Hematopoietic multipotent progenitor cell treated with erythropoietin and hydrocortisone succinate and interleukin-3 and kit ligand, for 4 days (in vitro differentiated cells): ENCODE results near the gene SLC16A10.
"Not testable (repeated sequence)": the region's sequence is repeated elsewhere in the genome, so short reads cannot be mapped to it uniquely, and the experiment has no call there.

ENCODE experiments used
- DNase-seq: peaks from one replicate; pipeline ENCODE4 v3.0.0-alpha.2; 2015

The SLC16A10 gene

GRCh38 chr6:111087106-111087835, at the start of gene SLC16A10:
Gene SLC16A10, plus strand, starts transcription at chr6:111087503. Its CDS starts 250 bp downstream, at chr6:111087753.
- DNase-seq, result peak; percentile 91

- no peak for DNase-seq
These were observed 48.6 kb upstream of the SLC16A10 start for GRCh38 chr6:111038534-111039252.

GRCh38 chr6:111041917-111042316, 45.4 kb upstream of the SLC16A10 start:
- DNase-seq, result no peak

- no peak for DNase-seq
These were observed 40.1 kb upstream of the SLC16A10 start for GRCh38 chr6:111047244-111047643.

- no peak for DNase-seq
These were observed 36.9 kb upstream of the SLC16A10 start for GRCh38 chr6:111050261-111051023.

GRCh38 chr6:111052171-111052570, 35.1 kb upstream of the SLC16A10 start:
- DNase-seq, result no peak

- peak; percentile 74 for DNase-seq
These were observed 30.1 kb upstream of the SLC16A10 start for GRCh38 chr6:111057074-111057752.

- no peak for DNase-seq
These were observed 25.8 kb upstream of the SLC16A10 start for GRCh38 chr6:111061508-111061907.

- DNase-seq, result not testable (repeated sequence)
These were observed 25.3 kb upstream of the SLC16A10 start for GRCh38 chr6:111061985-111062384.

- DNase-seq, result not testable (repeated sequence)
These were observed 24.4 kb upstream of the SLC16A10 start for GRCh38 chr6:111062860-111063259.

- DNase-seq, result no peak
These were observed 19.0 kb upstream of the SLC16A10 start for GRCh38 chr6:111068109-111068865.

- peak; percentile 78 for DNase-seq
These were observed 18.5 kb upstream of the SLC16A10 start for GRCh38 chr6:111068866-111069234.

GRCh38 chr6:111069382-111070104, 17.8 kb upstream of the SLC16A10 start:
- DNase-seq, result no peak

GRCh38 chr6:111070105-111071005, 16.9 kb upstream of the SLC16A10 start:
- no peak for DNase-seq

GRCh38 chr6:111072801-111073360, 14.4 kb upstream of the SLC16A10 start:
- no peak for DNase-seq

GRCh38 chr6:111074311-111074710, 13.0 kb upstream of the SLC16A10 start:
- no peak for DNase-seq

- DNase-seq, result no peak
These were observed 11.1 kb upstream of the SLC16A10 start for GRCh38 chr6:111076024-111076695.

GRCh38 chr6:111080698-111081097, 6.6 kb upstream of the SLC16A10 start:
- DNase-seq, result no peak

GRCh38 chr6:111086685-111087084, 618 bp upstream of the SLC16A10 start:
- no peak for DNase-seq
